HCT116 (cell line): ENCODE results near the gene CASK.

Experiments
- CTCF ChIP-seq, 3 experiments: fragments of 200-600 bp in 1 of 3; sonication (generic) in 1 of 3; IDR thresholded peaks in 2 of 3; conservative IDR thresholded peaks in 1 of 3; 2 replicates each; pipeline ENCODE4 v1.5.1; 2012 to 2017; ENCODE audit warnings: low read depth in 2 of 3, low read length in 2 of 3, antibody characterized with exemption in 1 of 3, borderline replicate concordance in 1 of 3, control low read depth in 1 of 3, mild to moderate bottlenecking in 1 of 3, mixed read lengths in 1 of 3, mixed run types in 1 of 3, moderate library complexity in 1 of 3; ENCODE audit not compliant: insufficient read depth in 1 of 3
- EZH2phosphoT487 ChIP-seq: fragments of 200-600 bp; IDR thresholded peaks from 2 replicates; pipeline ENCODE4 v1.6.1; 2018; ENCODE audit warnings: antibody characterized with exemption, borderline replicate concordance
- POLR2A ChIP-seq: IDR thresholded peaks from 2 replicates; pipeline ENCODE4 v1.7.0; 2011; ENCODE audit warnings: borderline replicate concordance; ENCODE audit not compliant: insufficient read depth, insufficient read length; ENCODE audit errors: extremely low read depth
- POLR2AphosphoS5 ChIP-seq: IDR thresholded peaks from 2 replicates; pipeline ENCODE4 v1.6.1; 2011; ENCODE audit warnings: mild to moderate bottlenecking, low read depth, low read length, moderate library complexity
- RAD21 ChIP-seq: IDR thresholded peaks from 2 replicates; pipeline ENCODE4 v1.6.1; 2012; ENCODE audit warnings: low read depth, mild to moderate bottlenecking
- SIN3A ChIP-seq: IDR thresholded peaks from 2 replicates; pipeline ENCODE4 v1.6.1; 2012; ENCODE audit warnings: low read depth
- SP1 ChIP-seq: IDR thresholded peaks from 2 replicates; pipeline ENCODE4 v1.6.1; 2012; ENCODE audit warnings: low read depth
- ZFX ChIP-seq: fragments of 450-650 bp; IDR thresholded peaks from 2 replicates; pipeline ENCODE4 v1.6.1; 2017
- ZNF274 ChIP-seq: fragments of 200-500 bp; sonication (Bioruptor generic); IDR thresholded peaks from 2 replicates; pipeline ENCODE4 v1.6.1; 2014; ENCODE audit warnings: mild to moderate bottlenecking, low read depth, low read length, inconsistent platforms
- TF ChIP-seq, protein P1 (sequence below): IDR thresholded peaks from 2 replicates; pipeline ENCODE4 v1.6.1; 2012
- TF ChIP-seq, protein P2 (sequence below): IDR thresholded peaks from 2 replicates; pipeline ENCODE4 v1.6.1; 2012; ENCODE audit warnings: low read depth

GRCh38 chrX:41750716-41751115, 172.6 kb downstream of the CASK start:
- no peak for TF ChIP-seq POLR2A
- TF ChIP-seq CTCF (IDR thresholded peaks at IDR 0.05 in 2 of 3, conservative IDR thresholded peaks at IDR 0.05 in 1 of 3; ENCODE audit: borderline replicate concordance in 1 of 3, insufficient read depth in 1 of 3, low read depth in 2 of 3, low read length in 2 of 3) = no peak
- TF ChIP-seq POLR2AphosphoS5 = no peak
- TF ChIP-seq EZH2phosphoT487 = no peak
- TF ChIP-seq ZFX = no peak
- no peak for TF ChIP-seq SP1
- TF ChIP-seq, protein P1, sequence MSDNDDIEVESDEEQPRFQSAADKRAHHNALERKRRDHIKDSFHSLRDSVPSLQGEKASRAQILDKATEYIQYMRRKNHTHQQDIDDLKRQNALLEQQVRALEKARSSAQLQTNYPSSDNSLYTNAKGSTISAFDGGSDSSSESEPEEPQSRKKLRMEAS = no peak
- no peak for TF ChIP-seq RAD21
- TF ChIP-seq, protein P2, sequence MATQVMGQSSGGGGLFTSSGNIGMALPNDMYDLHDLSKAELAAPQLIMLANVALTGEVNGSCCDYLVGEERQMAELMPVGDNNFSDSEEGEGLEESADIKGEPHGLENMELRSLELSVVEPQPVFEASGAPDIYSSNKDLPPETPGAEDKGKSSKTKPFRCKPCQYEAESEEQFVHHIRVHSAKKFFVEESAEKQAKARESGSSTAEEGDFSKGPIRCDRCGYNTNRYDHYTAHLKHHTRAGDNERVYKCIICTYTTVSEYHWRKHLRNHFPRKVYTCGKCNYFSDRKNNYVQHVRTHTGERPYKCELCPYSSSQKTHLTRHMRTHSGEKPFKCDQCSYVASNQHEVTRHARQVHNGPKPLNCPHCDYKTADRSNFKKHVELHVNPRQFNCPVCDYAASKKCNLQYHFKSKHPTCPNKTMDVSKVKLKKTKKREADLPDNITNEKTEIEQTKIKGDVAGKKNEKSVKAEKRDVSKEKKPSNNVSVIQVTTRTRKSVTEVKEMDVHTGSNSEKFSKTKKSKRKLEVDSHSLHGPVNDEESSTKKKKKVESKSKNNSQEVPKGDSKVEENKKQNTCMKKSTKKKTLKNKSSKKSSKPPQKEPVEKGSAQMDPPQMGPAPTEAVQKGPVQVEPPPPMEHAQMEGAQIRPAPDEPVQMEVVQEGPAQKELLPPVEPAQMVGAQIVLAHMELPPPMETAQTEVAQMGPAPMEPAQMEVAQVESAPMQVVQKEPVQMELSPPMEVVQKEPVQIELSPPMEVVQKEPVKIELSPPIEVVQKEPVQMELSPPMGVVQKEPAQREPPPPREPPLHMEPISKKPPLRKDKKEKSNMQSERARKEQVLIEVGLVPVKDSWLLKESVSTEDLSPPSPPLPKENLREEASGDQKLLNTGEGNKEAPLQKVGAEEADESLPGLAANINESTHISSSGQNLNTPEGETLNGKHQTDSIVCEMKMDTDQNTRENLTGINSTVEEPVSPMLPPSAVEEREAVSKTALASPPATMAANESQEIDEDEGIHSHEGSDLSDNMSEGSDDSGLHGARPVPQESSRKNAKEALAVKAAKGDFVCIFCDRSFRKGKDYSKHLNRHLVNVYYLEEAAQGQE = no peak
- TF ChIP-seq SIN3A = no peak
- TF ChIP-seq ZNF274 = no peak
